ENCODE measurements around the gene CD300LD.

The CD300LD gene

DNA sequence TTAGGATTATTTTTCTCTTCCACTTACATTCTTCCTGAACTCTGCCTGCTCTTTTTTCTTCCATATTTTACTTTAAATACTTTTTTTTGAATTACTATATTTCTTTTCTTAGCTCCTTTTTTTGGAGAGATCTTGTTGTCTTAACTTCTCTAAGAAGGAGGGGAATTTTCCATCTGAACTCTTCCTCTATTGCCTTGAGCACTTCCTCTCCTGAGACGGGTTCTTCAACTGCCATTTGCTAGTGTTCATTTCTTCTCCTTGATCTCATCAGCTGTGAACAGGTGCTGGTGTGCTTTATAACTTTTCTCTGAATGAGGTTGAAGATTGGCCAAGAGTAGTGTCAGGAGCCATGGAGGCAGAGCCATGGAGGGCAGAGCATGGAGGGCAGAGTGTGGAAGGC lies 15.1 kb upstream of the CD300LD start:
- DNase-seq: no peak

DNA sequence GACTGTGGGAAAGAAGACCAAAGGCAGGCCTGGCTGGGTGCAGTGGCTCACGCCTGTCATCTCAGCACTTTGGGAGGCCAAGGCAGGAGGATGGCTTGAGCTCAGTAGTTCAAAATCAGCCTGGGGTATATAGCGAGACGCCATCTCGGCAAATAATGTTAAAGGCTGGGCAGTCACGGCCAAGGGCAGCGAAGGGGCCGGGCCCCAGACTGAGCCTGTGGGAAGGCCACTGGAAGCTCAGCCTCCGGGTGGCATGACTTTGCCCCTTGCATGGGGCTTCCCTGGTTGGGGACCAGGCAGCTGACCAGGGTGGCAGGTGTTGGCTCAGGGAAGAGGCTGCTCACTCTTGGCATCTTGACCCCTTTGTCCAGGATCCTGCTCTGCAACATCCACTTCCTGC lies 14.0 kb upstream of the CD300LD start:
- DNase-seq: no peak

DNA sequence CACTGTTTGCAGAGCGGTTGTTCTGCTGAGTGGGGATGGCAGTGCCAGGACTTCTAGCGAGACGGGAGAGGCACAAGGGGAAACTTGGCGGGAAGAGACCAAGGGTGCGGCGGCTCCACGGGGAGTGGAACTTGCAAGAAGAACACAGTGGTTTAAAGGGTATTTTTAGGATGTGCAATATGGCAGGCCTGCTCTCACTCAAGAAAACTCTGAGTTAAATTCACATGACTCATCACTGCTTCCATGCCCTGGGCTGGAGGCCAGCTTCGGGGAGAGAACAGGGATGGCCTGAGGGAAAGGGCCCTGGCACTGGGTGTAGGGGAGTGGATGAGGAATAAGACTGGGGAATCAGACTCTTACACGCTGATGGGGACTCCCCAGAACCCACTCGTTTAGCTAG lies 13.3 kb upstream of the CD300LD start:
- peak in 1 of 56 donors; percentile 18 for DNase-seq

DNA sequence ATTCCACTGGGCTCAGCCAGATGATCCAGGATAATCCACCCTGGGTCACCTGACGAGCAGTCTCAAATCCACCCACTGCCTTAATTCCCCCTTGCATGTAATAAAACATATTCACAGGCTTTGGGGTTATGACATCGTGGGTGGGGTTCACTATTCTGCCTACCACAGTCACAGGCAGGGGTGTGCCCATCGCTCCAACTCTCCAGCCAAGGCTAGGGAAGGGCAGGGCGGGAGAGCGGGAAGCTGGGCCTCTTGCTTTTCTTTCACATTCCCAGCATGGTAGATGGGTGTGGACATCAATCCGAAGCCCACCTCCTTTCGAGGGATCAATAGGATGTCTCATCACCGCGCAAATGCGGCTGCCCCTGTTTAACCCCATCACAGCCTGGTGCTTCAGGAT lies 12.7 kb upstream of the CD300LD start:
- no peak for DNase-seq

DNA sequence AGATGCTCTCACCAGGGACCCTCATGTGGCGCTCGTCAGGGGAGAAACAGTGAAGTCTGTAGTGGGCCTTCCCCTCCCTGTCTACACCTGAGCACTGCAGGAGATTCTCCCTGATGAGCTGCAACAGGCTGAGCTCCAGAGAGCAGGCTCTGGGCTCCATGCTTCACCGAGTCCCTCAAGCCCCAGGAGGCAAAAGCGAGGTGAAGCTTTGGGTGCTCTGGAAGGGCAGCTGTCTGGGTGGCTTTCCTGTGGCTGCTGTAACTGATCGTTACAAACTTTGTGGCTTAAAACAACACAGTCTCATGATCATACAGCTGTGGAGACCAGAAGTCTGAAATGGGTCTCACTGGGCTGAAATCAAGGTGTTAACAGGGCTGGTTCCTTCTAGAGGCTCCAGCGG lies 12.1 kb upstream of the CD300LD start:
- DNase-seq: no peak

DNA sequence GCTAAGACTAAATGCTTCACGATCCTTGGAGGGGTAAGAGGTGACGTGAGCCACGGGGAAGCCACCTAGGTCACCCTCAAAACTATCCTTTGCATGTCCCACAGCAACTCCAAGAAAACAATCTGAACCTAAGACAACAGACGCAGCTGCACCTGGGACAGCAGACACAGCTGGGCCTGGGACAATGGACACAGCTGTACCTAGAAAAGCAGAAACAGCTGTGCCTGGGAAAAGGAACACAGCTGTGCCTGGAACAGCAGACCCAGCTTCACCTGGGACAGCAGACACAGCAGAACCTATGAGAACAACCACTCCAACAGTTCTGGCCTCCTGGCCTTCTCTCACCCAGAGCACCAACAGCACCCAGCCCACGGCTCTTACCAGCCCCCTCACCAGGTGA lies 11.7 kb upstream of the CD300LD start:
- no peak for DNase-seq

- no peak for DNase-seq
Observed at GRCh38 chr17:74603037-74603635, 11.1 kb upstream of the CD300LD start.

DNA sequence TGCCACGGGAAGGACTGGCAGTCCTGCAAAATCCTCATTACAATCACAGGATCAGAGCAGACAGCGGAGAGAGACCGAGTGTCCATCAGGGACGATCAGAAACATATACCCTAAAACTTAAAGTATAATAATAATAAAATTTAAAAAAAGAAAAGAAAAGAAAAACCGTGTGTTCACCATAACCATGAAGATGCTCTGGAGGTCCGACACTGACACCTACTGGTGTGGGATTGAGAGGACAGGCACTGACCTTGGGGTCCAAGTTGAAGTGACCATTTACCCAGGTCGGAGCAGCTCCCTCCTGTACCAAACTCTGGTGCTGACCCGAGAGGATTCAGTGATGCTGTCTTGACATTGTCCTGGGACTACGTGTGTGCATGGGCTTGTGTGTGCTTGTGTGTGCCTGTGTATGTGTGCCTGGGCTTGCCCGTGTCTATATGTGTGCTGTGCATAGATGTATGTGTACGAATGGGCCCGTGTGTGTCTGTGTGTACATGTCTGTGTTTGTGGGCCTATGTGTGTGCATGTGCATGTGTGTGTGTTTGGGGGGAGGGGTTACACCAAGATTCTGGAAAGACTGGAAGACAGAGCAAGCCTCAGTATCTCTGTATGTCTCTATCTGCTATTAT lies 10.0 kb upstream of the CD300LD start:
- DNase-seq: peak in 2 of 56 donors; percentile 15 to 23

DNA sequence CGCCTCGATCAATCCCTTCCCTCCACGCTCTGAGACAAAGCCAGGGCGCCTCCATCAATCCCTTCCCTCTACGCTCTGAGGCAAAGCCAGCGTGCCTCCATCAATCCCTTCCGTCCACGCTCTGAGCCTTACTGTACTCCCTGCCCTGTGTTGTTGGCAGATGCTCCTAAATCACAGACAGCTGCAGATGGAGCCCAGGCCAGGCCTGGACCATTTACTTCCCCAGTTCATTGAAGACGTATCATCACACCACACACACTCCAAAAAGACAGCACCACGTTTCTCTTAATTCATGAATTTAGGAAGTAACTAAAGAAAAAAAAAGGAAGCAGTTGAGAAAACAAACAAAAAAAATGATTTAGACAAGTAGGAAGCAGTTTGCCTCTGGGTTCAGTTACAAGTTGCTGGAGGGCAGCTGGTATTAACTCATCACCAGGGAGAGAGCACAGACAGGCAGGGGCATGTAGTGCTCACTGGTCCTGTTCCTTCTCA lies 7.4 kb upstream of the CD300LD start:
- DNase-seq: no peak

DNA sequence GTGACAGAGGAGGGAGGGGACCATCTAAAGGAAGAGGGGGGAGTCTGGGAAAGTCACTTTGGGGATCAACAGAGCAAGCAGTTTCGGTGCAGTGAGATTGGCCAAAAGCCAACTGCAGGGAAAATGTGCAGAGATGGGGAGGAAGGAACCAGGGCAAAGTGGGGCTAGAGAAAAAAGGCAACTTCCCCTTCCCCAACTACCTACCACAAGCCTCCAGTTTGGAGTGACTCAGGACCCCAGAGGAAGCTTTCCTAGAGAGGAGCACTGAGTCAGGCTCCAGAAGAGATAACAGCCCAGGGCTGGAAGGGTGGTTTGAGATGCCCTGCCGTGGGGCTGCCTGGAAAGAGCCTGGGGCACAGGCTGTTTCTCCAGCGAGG lies 6.9 kb upstream of the CD300LD start:
- DNase-seq: no peak

DNA sequence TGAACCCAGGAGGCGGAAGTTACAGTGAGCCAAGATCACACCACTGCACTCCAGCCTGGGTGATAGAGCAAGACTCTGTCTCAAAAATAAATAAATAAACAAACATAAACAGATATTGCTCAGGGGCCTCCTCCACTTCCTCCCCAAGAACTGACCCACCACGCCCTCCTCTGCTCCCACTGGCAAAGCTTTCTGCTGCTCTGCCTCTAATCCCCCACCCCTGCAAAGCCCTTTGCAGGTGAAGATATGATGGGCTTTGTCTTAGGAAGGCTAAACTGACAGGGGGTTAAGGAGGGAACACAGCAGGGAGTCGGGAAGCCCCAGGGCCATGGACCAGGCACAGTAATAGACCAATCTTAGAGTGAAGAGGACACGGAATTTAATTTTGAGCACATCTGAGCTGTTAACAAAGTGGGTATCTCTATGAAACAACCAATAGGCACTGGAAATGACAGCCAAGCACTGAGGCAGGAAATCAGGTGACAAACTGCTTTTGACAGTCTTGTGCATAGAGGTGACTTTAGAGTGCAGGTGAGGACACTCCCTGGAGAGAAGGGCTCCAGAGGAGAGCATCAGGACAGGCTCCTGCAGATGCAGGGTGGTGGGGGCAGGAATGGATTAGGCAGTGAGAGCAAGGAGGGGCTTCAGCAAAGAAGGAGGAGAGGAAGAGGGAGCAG lies 6.4 kb upstream of the CD300LD start:
- no peak for DNase-seq

DNA sequence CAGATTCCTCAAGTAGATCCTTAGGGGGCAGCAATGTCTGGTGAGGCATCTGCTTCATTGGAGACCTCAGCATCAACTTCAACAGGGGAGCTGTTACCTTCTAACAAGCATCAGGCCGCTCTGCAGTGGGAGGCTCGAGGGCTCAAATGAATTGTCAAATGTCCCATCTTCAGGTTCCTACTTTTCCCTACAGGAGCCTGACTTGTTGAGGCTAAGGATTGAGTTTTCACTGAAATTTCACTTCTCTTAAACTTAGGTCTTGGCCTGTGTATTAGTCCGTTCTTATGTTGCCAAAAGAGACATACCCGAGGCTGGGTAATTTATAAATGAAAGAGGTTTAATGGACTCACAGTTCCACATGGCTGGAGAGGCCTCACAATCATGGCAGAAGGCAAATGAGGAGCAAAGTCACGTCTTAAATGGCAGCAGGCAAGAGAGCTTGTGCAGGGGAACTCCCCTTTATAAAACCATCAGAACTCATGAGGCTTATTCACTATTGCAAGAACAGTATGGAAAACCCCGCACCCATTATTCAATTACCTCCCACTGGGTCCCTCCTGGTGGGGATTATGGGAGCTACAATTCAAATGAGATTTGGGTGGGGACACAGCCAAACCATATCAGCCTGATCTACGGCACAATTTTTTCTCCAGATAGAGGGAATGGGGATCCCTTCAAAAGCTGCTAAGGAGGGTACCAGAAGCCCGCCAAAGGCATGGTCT lies 5.1 kb upstream of the CD300LD start:
- DNase-seq: no peak

- no peak for DNase-seq
Observed at GRCh38 chr17:74595037-74595750, 3.1 kb upstream of the CD300LD start.

DNA sequence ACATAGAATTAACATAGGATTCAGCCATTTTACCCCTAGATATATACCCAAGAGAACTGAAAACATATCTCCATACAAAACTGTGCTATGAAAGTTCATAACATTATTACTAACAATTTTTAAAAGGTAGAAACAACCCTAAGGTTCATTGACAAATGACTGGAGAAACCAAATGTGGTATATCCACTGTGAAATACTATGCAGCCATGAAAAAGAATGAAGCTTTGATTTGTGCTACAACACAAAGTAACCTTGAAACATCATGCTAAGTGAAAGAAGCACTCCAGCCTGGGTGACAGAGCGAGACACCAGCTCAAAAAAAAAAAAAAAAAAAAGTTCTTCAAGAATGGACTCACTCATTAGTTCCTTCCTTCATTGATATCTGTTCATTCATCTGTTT lies 580 bp downstream of the CD300LD start:
- DNase-seq: no peak

DNA sequence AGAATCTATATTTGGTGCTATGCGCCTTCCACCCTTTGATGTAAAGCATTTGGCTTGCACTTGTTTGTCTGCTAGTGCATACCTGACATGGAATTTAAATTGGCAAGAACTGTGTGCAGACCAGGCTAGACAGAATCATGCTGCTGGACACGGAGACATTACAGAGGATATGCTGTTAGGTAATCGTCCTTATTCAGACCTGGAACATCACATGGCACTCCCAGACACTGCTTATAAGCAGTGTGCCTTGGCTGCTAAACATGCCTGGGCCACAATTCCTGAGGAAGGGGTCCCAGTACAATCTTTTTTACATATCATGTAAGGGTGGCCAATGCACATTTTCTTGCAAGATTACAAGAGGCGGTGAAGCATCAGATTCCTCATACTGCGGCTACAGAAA lies 6.4 kb downstream of the CD300LD start:
- DNase-seq: no peak

GRCh38 chr17:74584292-74585060 lies 7.6 kb downstream of the CD300LD start:
- no peak for DNase-seq

GRCh38 chr17:74582633-74583032 lies 9.4 kb downstream of the CD300LD start:
- DNase-seq: no peak

DNA sequence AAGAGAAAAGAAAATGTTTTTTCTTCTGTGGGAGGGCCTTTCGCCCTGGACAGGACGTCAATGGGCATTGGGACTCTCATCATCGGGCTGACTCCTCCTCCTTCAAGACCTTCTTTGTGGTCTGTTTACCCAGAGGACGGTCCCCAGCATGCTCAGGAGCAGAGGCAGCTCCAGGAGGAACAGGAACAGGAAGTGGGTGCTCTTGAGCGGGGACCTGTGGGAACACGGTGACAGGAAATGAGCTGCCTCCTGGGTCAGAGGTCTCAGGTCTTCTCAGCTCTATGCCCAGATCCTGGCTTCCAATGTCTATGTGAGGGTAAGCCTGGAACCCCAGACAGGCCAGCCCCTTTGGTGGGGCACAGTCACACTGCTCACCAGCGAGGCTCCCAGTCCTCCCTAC lies 12.2 kb downstream of the CD300LD start:
- no peak for DNase-seq

DNA sequence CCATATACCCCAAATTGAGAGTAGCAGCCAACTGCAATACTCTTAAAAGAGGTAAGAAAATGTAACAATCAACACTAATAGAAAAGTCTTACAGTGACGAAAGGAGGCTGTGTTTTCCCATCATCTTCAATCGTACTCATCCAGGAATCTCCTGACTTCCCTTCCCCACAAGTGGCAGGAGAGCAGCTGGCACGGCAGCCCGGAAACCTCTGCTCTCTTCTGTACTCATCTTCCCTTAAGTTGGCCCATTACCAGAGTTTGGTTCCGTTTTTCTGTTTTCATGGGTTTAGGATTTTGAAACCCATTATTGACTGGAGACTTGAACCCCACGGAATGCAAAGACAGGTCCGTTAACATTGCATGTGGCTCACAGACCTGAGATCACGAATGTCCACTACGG lies 13.1 kb downstream of the CD300LD start:
- DNase-seq: no peak

- DNase-seq: no peak
Observed at GRCh38 chr17:74574489-74575142, 17.5 kb downstream of the CD300LD start.

Data from nucleus accumbens (tissue), 56 donors.